ENCODE results near the gene GLA.

DNA sequence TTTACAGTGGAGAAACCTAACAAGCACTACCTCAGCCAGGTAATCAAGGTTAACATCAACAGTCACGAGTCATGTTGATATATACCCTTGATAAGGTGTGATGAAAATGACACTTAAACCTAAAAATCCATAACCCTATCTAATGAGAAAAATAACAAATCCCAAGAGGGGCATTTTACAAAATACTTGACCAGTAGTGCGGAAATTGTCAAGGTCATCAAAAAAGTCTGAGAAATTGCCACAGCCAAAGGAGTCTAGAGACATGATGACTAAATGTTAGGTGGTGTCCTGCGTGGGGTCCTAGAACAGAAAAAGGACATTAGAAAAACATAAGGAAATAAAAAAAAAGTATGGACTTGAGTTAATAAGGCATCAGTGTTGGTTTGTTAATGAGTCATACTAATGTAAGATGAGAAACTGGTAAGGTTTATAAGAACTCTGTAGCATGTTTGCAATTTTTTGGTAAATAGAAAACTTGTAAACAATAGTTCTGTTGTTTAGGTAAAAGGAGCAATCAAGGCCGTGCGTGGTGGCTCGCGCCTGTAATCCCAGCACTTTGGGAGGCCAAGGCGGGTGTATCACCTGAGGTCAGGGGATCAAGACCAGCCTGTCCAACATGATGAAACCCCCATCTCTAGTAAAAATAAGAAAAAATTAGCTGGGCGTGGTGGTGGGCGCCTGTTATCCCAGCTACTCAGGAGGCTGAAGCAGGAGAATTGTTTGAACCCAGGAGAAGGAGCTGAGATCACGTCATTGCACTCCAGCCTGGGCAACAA lies 14.0 kb downstream of the GLA start:
- TF ChIP-seq, protein P1, sequence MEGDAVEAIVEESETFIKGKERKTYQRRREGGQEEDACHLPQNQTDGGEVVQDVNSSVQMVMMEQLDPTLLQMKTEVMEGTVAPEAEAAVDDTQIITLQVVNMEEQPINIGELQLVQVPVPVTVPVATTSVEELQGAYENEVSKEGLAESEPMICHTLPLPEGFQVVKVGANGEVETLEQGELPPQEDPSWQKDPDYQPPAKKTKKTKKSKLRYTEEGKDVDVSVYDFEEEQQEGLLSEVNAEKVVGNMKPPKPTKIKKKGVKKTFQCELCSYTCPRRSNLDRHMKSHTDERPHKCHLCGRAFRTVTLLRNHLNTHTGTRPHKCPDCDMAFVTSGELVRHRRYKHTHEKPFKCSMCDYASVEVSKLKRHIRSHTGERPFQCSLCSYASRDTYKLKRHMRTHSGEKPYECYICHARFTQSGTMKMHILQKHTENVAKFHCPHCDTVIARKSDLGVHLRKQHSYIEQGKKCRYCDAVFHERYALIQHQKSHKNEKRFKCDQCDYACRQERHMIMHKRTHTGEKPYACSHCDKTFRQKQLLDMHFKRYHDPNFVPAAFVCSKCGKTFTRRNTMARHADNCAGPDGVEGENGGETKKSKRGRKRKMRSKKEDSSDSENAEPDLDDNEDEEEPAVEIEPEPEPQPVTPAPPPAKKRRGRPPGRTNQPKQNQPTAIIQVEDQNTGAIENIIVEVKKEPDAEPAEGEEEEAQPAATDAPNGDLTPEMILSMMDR (IDR thresholded peaks at IDR 0.05) = no peak
- TF ChIP-seq EZH2 (IDR thresholded peaks at IDR 0.05) (no peak), EZH2phosphoT487 (IDR thresholded peaks at IDR 0.05) (no peak)
